ENCODE measurements around the gene OCEL1.

DNA sequence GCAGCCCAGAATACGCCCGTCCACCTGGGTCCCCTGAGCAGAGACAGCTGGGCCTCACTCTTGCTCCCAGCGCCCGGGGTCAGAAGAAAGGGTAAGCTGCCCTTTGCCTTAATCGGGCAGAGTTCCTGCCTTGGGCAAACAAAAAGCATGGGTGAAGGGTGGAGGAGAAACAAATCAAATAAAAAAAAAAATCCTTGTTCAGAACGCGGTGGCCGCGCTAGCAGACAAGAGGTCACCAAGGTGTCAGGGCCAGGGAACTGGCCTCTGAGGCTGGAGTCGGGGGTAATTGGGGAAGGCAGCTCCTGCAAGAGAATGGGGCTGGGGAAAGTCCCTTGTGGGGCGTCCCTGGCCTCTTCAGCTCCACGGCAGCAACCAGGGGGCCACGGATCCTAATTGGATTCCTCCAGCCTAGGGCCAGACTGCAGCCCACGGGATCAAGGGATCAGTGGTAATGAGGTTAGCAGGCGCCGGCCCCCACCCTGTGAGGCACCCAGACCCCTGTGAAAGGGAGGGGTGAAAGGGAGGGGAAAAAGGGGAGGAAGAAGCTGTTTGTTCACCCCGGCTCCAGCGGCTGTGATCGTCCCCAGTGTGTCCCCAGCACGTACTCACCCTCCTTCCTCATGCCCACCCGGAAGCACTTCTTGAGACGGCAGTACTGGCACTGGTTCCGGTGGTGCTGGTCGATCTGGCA is 14.2 kb downstream of the OCEL1 start:
- TF ChIP-seq, protein P1, sequence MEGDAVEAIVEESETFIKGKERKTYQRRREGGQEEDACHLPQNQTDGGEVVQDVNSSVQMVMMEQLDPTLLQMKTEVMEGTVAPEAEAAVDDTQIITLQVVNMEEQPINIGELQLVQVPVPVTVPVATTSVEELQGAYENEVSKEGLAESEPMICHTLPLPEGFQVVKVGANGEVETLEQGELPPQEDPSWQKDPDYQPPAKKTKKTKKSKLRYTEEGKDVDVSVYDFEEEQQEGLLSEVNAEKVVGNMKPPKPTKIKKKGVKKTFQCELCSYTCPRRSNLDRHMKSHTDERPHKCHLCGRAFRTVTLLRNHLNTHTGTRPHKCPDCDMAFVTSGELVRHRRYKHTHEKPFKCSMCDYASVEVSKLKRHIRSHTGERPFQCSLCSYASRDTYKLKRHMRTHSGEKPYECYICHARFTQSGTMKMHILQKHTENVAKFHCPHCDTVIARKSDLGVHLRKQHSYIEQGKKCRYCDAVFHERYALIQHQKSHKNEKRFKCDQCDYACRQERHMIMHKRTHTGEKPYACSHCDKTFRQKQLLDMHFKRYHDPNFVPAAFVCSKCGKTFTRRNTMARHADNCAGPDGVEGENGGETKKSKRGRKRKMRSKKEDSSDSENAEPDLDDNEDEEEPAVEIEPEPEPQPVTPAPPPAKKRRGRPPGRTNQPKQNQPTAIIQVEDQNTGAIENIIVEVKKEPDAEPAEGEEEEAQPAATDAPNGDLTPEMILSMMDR (IDR thresholded peaks at IDR 0.05), result no peak
- TF ChIP-seq POLR2A (IDR thresholded peaks at IDR 0.05), result no peak
